ENCODE measurements around the gene CCDC74A.
"Not testable (repeated sequence)": the region's sequence is repeated elsewhere in the genome, so short reads cannot be mapped to it uniquely, and the experiment has no call there.

Gene CCDC74A

GRCh38 chr2:131498321-131498973 is 29.2 kb upstream of the CCDC74A start:
- peak; percentile 17 to 34 for DNase-seq (ENCODE audit: extremely low read depth in 1 of 2, low read depth in 1 of 2)

GRCh38 chr2:131503587-131503986 is 24.1 kb upstream of the CCDC74A start:
- not testable (repeated sequence) for DNase-seq (ENCODE audit: extremely low read depth in 1 of 2, low read depth in 1 of 2)

DNA sequence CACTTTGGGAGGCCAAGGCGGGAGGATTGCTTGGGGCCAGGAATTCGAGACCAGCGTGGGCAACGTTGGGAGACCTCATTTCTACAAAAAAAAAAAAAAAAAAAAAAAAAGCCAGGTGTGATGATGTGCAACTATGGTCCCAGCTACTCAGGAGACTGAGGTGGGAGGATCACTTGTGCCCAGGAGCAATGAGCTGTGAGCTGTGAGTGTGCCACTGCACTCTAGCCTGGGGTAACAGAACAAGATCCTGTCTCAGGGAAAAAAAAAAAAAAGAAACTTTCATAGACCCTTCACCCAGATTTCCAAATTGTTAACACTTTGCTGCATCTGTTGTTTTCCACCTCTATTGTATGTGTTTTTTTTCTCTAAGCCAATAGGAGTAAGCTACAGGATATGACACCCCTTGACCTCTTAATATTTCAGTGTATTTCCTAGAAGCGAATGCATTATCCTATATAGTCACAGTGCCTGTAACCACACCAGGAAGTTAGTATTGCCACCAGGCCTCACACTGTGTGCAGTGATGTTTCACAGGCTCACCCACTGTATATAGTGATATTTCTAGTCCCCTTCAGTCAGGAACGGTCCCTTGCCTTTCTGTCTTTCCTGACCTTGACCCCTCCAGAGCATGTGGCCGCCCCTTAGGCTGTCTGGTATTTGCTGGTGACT is 23.5 kb upstream of the CCDC74A start:
- DNase-seq (ENCODE audit: extremely low read depth in 1 of 2, low read depth in 1 of 2), result not testable (repeated sequence)

- no peak for DNase-seq (ENCODE audit: extremely low read depth in 1 of 2, low read depth in 1 of 2)
Measured at GRCh38 chr2:131509615-131510014, 18.1 kb upstream of the CCDC74A start.

DNA sequence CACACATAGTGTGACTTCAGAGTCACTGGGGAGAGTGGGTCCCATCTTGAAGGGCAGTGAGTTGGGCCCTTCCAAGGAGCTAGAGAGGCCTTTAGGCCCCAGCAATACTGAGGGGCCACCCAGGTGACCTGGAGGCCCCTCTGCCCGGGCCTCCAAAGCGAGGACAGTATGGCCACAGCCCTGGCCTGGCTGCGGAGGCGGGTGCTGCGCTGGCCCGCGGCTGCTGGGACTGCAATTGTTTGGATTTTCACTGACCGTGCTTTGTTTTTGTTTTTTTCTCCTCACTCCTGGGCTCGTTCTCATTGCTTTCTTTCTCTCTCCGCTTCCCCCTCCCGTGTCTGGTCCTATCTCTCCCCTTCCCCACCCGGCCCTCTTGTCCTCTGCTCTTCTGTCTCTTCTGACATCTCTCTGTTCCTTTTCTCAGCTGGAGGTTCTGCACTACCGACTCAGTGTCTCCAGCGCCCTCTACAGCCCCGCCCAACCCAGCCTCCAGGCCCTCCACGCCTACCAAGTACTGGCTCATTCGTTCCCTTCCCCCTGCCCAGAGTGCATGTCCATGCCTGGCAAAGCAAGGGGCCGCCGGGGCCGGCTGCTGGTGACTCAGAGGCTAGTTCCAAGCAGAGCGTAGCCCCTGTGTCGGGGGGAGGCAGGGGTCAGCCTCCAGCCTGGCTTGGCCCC is 16.3 kb upstream of the CCDC74A start:
- DNase-seq (ENCODE audit: extremely low read depth in 1 of 2, low read depth in 1 of 2), result not testable (repeated sequence)

- DNase-seq (ENCODE audit: extremely low read depth in 1 of 2, low read depth in 1 of 2), result not testable (repeated sequence)
Measured at GRCh38 chr2:131511969-131512870, 15.5 kb upstream of the CCDC74A start.

- not testable (repeated sequence) for DNase-seq (ENCODE audit: extremely low read depth in 1 of 2, low read depth in 1 of 2)
Measured at GRCh38 chr2:131514408-131515166, 13.1 kb upstream of the CCDC74A start.

GRCh38 chr2:131515235-131515634 is 12.5 kb upstream of the CCDC74A start:
- DNase-seq (ENCODE audit: extremely low read depth in 1 of 2, low read depth in 1 of 2), result not testable (repeated sequence)

DNA sequence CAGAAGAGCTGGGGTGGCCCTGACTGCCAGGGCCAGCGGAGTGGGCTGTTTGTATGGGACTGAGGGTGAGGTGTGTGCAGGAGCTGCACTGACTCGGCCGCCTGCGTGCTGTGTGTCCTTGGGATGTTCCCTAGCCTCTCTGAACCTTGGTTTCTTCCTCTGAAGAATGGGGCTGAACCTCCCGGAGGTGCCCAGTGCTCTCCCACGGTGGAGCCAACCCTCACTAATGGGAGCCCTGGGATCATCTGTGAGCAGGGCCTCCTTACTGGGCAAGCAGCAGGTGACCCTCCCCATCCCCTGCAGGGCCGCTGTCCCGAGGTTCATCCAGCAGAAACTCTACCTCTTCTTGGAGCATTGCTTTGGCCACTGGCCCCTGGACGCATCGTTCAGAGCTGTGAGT is 11.7 kb upstream of the CCDC74A start:
- no peak for DNase-seq (ENCODE audit: extremely low read depth in 1 of 2, low read depth in 1 of 2)

DNA sequence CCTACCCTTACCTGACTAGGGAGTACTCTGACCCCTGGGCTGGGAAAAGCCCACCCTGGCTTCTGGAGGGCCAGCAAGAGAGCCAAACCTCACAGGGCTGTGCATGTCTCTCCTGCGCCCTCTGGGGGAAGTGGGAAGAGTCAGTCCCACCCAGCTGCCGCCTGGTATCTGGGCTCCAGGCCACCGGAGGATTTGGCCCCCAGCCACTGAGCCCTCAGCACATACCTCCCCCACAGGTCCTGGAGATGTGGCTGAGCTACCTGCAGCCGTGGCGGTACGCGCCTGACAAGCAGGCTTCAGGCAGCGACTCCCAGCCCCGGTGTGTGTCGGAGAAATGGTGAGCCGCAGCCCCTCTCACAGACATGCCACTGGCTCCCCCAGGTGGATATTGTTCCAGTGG is 11.1 kb upstream of the CCDC74A start:
- not testable (repeated sequence) for DNase-seq (ENCODE audit: extremely low read depth in 1 of 2, low read depth in 1 of 2)

DNA sequence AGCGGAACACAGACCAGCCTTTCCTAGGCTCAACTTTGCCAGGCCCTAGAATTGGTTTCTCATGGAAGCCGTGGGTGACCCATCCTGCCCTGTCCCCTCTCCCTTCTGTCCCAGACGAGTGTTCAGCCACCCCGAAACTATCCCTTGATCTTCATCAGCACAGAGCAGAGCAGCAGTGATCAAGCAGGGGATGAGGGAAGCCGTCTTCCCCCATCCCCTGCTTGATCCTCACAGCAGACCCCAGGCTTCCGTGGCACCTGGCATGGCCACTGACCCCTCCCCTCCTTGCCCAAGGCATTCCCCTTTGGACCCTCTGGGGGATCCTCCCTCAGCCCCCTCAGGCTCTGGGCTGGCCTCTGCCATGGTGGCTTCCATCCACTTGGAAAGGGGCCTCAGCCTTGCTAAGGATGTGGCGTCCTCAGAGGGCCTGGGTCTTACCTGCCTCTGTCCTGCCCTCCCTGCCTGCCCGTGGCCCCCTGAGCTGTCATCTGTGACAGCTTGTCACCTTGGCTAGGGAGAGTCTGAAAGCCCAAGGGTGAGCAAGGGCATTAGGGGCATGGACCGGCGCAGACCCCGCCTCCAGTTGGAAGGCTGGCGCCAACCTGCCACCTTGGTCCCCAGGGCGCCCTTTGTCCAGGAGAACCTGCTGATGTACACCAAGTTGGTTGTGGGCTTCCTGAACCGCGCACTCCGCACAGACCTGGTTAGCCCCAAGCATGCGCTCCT is 10.4 kb upstream of the CCDC74A start:
- no peak for DNase-seq (ENCODE audit: extremely low read depth in 1 of 2, low read depth in 1 of 2)

DNA sequence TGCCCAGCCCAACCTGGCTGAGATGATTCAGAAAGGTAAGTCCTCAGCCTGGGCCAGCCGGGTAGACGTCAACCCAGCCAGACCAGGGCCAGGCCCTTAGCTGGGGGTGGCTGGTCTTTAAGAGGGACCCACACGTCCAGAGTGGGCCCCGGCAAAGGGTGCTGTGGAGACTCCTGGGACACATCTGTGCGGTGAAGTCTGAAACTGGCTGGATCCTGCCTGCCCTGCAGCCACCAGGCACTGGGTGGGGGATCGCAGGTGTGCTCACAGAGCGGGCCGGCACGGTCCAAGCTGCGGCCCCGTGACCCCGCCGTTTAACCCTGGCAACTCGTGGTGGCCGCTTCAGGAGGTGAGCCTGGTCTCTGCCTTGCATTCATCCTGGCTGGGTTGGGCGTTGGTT is 9.8 kb upstream of the CCDC74A start:
- DNase-seq (ENCODE audit: extremely low read depth in 1 of 2, low read depth in 1 of 2), result not testable (repeated sequence)

- DNase-seq (ENCODE audit: extremely low read depth in 1 of 2, low read depth in 1 of 2), result not testable (repeated sequence)
Measured at GRCh38 chr2:131518531-131518930, 9.2 kb upstream of the CCDC74A start.

GRCh38 chr2:131519466-131519865 is 8.2 kb upstream of the CCDC74A start:
- no peak for DNase-seq (ENCODE audit: extremely low read depth in 1 of 2, low read depth in 1 of 2)

- DNase-seq (ENCODE audit: extremely low read depth in 1 of 2, low read depth in 1 of 2), result not testable (repeated sequence)
Measured at GRCh38 chr2:131519871-131520470, 7.7 kb upstream of the CCDC74A start.

DNA sequence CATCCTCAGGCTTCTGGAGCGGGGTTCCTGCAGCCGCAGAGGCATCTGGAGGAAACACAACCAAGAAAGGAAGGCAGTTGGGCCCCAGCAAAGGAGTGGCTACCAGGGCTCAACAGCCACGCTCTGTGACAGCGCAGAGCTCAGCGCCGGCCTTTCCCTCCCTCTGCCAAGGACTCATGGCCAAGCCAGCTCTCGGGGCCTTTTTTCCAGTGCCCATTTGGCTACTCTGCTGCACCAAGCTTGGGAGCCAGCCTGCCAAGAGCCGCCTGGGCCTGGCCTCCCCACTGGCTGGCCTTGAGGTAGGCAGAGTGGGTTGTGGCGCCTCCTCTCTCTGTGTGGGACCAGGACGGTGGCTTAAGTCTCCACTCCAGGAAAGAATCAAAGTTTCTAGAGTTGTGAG is 7.2 kb upstream of the CCDC74A start:
- DNase-seq (ENCODE audit: extremely low read depth in 1 of 2, low read depth in 1 of 2), result no peak

DNA sequence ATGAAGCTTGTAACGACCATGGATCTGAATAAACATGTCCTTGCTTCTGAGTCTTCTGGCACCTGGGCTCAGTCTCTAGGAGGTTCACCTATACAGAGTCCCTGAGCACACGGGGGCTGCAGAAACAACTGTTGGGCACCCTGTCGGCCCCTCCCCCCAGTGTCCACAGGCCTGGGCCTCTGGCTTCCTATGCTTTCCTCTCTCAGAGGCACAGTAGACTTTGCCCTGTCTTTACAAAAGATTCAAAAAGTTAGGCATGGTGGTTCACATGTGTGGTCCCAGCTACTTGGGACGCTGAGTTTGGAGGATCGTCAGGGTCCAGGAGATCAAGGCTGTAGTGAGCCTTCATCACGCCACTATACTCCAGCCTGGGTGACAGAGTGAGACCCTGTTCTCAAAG is 6.2 kb upstream of the CCDC74A start:
- not testable (repeated sequence) for DNase-seq (ENCODE audit: extremely low read depth in 1 of 2, low read depth in 1 of 2)

DNA sequence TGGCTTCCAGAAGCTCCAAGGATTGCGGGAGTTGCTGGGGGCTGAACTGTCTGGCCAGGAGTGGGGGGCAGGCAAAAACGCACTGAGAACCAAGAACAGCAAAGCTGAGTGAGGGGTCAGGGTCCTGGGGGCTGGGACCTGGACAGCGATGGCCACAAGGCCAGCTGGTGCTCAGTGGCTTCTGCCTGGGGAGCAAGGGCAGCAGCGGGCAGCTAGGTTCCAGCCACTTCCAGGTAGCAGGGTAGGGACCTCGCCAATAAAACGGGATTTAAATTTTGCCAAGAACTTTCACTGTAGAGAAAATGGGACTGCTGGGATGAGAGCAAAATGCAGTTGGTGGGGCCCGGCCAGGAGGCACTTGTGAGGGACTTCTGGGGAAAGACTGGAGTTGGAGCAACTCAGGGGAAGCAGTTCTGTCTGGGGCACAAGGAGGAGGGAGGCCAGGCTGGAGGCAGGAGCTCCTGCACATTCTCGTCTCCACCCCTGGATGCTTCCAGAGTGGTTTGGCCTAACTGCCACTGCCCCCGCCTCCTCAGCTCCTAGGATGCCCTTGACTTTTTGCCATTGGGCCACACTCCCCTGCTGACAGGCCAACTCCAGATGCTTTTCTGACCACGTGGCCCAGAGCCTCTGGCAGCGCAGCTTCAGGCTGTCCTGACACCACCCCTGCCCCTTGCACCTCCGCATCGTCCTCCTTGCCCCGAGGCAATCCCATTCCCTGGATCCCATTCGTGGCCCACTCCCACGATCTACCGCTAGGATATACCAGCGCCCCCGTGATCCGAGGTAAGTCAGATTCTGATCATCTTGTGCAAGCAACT is 5.5 kb upstream of the CCDC74A start:
- DNase-seq (ENCODE audit: extremely low read depth in 1 of 2, low read depth in 1 of 2), result no peak

Measured in stimulated activated CD8-positive, alpha-beta memory T cell treated with anti-CD3 and anti-CD28 coated beads, Interleukin-7, amount 100 ng/mL, for 48 hours (primary cell).